Caki2 (cell line): ENCODE measurements around the gene CLCF1. TPM values are rescaled to one million over a fixed set of nuclear protein-coding genes. Genes with fewer than 3 reads are reported as not detected.

Experiments
- DNase-seq: peaks from one replicate; pipeline ENCODE4 v3.0.0-alpha.2; 2015; ENCODE audit warnings: low read depth
- in situ Hi-C: cut with HindIII; loops from 2 replicates; pipeline ENCODE4 v1.10.0; 2016; ENCODE audit warnings: low sequenced_read_pairs, low pct_unique_long_range_greater_than_20kb, mixed read lengths
- total RNA-seq: library from RNA; depleted of rRNA; stranded (reverse); fragments of >200 nt; shearing (Covaris generic); gene quantifications from 2 replicates; pipeline ENCODE4 v1.2.3, GENCODE V29; 2014; ENCODE audit warnings: low replicate concordance

Gene CLCF1
- total RNA-seq, 1 experiment from 2014 or later, result 13.4 TPM

- in situ Hi-C loops, result no loop called here
Observed at GRCh38 chr11:67368621-67369020, 4.8 kb downstream of the CLCF1 start.

DNA sequence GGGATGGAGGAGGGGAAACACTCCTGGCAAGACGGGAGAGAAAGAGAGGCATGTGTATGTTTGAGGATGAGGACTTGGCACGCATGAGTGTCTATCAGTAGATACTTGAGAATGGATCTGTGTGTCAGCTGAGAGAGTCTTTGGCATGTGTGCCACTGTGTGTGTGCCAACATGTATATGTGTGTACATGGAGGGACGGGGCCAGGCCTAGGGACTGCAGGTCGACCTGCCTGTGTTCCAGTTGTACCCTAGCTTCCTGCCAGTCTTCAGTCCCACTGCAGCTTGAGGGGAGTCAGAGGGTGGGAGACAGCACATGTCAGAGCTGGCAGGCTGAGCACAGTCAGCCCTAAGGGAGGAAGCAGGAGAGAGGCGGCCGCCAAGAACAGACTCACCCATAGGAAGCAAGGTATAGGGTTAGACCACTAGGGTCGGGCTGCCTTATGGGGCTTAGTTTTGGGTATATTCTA lies 5.6 kb downstream of the CLCF1 start:
- in situ Hi-C loops, result no loop called here
- DNase-seq, result no peak

More at GRCh38 chr11:67368621-67369020, 4.8 kb downstream of the CLCF1 start:
- no peak for DNase-seq

DNA sequence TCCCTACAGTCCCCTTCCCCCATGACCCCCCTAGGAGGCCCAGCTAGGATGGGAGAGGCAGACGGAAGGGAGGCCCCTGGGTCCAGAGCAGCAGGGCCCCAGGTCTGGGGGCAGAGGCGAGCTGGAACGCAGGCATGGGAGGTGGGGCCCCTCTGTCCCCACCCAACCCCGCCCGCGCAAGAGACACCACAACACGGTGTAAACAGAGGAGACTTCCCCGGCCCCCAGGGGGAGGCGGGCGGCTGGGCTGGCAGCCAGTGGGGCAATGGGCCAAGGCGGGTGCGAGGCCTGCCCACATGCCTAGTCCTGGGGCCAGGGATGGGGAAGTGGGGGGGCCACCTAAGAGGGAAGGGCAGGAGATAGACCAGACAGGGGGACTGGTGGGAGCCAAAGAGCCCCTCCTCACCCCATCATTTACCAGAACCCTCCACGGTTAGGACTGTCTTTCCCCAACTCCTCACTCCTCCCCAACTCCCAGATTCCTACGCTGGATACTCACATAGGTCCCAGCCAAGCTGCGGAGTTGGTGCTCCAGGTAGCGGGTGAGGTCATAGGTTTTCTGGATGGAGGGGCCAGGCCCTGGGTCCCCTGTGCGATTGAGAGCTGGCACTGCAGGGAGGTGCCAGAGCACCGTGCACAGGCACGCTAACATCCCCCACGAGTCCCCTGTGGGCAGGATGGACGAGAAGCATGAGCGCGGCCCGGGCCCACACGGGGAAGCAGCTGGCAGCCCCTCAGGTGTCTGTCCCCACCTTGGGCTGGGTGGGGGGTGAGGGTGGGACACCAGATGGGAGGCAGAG lies 6.2 kb downstream of the CLCF1 start:
- in situ Hi-C loops, result no loop called here
- no peak for DNase-seq

DNA sequence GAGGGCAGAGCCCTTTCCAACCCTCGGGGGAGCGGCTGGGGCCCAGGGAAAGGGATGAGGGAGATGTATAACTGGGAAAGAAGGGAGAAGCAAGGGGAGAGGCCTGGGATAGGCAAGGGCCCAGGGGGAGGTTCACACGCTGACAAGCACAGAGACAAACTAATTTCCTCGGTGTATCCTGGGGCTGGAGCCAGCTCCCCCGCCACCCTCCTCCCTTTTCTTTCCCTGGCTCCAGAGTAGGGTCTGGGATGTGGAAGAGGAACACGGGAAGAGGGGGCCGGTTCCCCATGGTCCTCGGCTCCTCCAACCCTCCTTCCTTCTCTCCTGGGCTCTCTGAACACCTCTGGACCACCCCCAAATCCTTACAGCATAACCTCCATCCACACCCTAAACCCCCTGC lies 6.9 kb downstream of the CLCF1 start:
- in situ Hi-C loops, result no loop called here
- DNase-seq, result no peak

GRCh38 chr11:67365736-67366444 lies 7.5 kb downstream of the CLCF1 start:
- in situ Hi-C loops, result no loop called here
- DNase-seq, result no peak

- no peak for DNase-seq
- in situ Hi-C loops, result no loop called here
Observed at GRCh38 chr11:67364783-67365722, 8.3 kb downstream of the CLCF1 start.

DNA sequence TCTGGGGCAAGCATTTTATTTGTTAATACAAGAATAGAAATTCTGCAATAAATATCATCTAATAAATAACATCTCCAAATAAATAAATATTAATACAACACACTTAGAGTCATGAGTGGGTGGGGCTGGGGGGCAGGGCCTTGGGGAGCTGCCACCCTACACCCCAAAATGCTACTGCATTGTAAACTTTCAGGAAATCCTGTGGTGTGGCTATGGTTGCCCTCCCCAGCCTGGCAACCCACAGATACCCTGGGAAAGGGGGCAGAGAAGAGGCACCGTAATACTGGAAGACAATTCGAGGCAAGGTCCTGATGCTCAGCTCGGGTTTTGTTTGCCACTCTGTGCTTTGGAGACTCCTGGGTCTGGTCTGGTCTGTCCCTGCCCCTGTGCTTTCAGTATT lies 9.2 kb downstream of the CLCF1 start:
- in situ Hi-C loops, result no loop called here
- DNase-seq, result no peak

DNA sequence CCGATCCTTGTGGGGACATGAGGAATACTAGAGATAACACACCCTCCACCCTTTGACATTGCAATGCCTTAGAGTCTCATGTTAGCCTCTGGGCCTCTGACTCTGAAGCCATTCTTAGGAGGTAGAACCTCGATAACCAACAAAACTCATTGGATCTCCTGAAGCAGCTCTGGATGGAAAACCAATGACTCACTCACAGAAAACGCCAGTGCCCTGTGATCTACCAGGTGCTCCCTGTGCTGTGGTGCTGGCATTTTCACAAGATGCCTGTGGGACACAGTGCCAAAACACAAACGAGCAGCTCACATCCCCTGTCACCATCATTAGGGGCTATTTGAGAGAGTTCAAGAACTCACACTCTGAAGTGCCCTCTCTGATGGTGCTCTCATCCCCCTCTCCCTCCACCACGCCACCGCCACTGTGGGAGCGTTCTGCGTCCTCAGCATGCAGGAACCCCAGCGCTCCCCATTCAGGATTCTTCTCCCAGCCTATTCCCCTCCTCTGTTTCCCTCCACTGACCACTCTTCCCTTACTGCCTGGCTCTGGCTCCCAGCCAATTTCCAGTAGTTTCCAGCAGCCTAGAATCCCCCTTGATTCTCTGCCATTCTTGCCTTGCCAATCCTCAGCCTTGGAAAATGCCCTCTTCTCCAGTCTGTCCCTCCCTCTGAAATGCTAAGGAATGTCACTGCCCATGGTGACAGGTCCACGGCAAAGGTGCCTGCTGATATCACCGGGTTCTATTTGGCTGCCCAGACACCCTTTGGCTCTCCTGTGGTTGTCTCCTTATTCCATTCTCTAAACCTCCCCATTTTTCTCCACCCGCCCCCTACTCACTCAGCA lies 15.3 kb downstream of the CLCF1 start:
- in situ Hi-C loops, result no loop called here
- peak; percentile 31 for DNase-seq

GRCh38 chr11:67356864-67357561 lies 16.4 kb downstream of the CLCF1 start:
- in situ Hi-C loops, result no loop called here
- DNase-seq, result peak; percentile 71

DNA sequence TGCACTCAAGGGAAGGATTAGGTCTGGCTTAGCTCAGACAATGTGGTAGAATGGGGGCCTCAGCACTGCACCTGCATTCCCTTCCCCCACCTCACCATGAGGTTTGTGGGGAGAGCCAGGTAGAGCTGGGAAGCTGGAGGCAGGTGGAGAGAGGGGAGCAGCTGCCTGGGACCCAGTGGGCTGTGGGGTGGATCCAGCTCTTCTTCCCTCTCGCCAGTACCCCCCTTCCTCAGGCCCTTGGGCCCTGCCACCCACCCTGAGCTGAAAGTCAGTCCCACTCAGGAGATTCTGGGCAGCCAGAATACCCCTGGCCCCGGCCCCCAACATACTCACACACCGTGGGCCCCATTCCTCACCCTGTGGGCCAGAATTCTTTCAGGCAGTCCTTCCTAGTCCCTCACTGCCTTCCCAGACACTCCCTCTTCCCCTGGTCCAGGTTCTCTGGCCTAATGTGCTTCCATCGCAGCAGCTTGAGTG lies 17.0 kb downstream of the CLCF1 start:
- no peak for DNase-seq
- in situ Hi-C loops, result no loop called here

GRCh38 chr11:67355794-67356386 lies 17.5 kb downstream of the CLCF1 start:
- no peak for DNase-seq
- in situ Hi-C loops, result no loop called here

GRCh38 chr11:67355023-67355793 lies 18.2 kb downstream of the CLCF1 start:
- in situ Hi-C loops, result no loop called here

DNA sequence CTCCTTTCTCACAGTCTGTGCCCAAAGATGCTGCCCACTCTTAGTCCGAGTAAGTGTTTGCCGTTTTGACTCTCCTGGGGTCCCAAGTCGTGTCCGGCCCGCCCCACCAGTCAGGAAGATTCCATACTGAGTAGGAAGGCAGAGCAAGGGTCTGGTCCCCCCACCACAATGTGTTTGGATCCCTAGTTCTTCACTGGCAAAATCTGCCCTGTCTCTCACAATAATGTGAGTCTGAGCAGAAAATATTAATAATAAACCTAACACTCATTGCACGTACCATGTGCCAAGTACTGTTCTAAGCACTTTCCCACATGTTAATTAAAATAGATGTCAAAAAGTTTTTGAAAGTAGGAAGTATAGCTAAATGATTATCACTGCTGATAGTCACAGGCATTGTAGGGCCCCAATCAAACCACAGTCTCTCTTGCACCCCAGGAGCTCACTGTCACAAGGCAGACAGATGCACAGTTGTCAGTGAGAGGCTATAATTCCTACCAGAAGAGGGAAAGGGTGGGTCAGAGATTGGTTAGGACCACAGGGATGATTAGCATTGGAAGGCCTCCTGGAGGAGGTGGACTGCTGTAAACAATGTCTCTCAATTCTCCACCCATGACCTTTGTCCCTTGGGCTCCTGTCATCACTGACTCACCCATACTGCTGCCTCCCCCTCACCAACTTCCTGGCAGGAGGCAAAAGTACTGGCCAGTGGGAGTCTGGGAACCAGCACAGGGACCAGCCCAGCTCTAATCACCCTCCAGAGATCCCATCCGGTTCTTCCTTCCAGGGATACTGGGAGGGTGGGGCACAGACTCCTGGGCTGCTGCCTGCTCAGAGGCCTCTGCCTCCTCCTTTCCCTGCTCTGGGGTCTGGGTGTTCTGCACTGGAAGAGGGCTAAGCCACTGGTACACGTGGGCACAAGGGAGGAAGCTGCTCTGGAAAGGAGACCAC lies 19.0 kb downstream of the CLCF1 start:
- in situ Hi-C loops, result no loop called here
- DNase-seq, result peak; percentile 92

More at GRCh38 chr11:67355023-67355793, 18.2 kb downstream of the CLCF1 start:
- no peak for DNase-seq

DNA sequence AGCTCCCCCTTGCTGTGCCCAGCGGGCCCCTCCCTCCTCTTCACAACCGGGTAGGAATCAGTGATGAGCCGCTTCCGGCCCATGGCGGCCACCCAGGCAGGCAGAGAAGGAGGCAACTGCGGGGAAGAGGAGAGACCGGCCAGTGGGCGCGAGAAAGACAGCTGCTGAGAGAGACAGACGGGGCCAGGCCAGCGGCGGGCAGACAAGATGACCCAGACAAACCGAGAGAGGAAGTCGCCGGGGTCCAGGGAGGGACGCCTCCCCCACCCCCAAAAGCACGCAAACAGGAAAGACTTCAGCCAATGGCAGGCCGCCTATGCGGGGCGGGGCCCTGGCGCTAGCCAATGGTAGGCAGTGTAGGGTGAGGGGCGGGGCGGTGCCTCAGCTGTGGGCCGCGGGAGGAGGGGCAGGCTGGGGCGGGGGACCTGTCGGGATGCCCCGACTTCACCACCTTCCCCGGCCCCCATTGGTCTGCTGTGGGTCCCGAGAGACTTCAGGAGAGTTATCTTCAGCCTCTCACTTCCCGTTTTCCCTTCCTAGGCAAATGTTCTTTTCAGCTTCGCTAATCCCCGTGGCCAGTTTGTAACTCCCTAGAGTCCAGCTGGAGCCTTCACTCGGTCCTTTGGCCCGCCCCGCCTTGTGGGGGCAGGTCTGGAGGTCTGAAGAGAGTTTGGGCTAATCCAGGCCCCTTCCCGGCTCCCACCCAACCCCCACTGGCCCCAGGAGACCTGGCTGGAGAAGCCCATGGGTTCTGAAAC lies 19.9 kb downstream of the CLCF1 start, which contains the start of gene POLD4:
TSS of gene POLD4 (minus strand) at position 230 of the 758 bp plus-strand sequence. CDS start at position 83, 147 bp downstream.
- in situ Hi-C loops, result no loop called here
- peak; percentile 90 for DNase-seq
